HCT116 (cell line): ENCODE measurements around the gene GREB1L. TPM values are rescaled to one million over a fixed set of nuclear protein-coding genes. Genes with fewer than 3 reads are reported as not detected.

Source experiments
- ATAC-seq: fragments of 200-7000 bp; cut with Tn5 transposase; 2 replicates; pipeline ENCODE4 v1.9.1; 2020; ENCODE audit warnings: mild to moderate bottlenecking, moderate library complexity
- BruUV-seq: library from RNA; stranded (reverse); fragments of 400-500 nt; replicated peaks from 2 replicates; lab custom pipeline; 2021; lab: Mats Ljungman, UMichigan
- CTCF ChIA-PET: fragments of 300-600 bp; sonication (Branson Sonifier 250); formaldehyde crosslinking; loops from one replicate; lab custom pipeline; 2021; ENCODE audit warnings: antibody characterized with exemption; lab: Charles Lee
- POLR2A ChIA-PET: fragments of 300-600, 350-600 bp; sonication (Branson Sonifier 250); formaldehyde crosslinking; loops from one replicate; lab custom pipeline; 2021; ENCODE audit warnings: antibody characterized with exemption; lab: Charles Lee
- RAD21 ChIA-PET, 2 experiments: fragments of 300-600 bp; sonication (Branson Sonifier 250); formaldehyde crosslinking; loops; one replicate each; lab custom pipeline; 2023; ENCODE audit warnings: low total read pairs in 2 of 2; ENCODE audit not compliant: uncharacterized antibody in 2 of 2, unreplicated experiment in 2 of 2, low non-redundant PET in 1 of 2; lab: Charles Lee
- DNase-seq: peaks from one replicate; pipeline ENCODE4 v3.0.0-alpha.2; 2010; ENCODE audit warnings: low read depth, low spot score
- H2AFZ ChIP-seq: fragments of 200-600 bp; shearing (Covaris generic), sonication (generic); 2 replicates; pipeline ENCODE4 v1.6.1; 2017; ENCODE audit warnings: low read depth, mixed run types, mixed read lengths, antibody characterized with exemption, low read length; ENCODE audit not compliant: poor library complexity, severe bottlenecking
- H3K27ac ChIP-seq: 2 replicates; pipeline ENCODE4 v1.5.1; 2012; ENCODE audit warnings: low read depth, low read length
- H3K27me3 ChIP-seq: fragments of 200-600 bp; sonication (generic); 2 replicates; pipeline ENCODE4 v1.6.1; 2016; ENCODE audit warnings: mixed run types, low read length, mixed read lengths; ENCODE audit not compliant: insufficient read depth
- H3K36me3 ChIP-seq, 2 experiments: fragments of 200-500 bp in 1 of 2; fragments of 200-600 bp in 1 of 2; sonication (Bioruptor generic) in 1 of 2; sonication (generic) in 1 of 2; 2 replicates each; pipeline versions ENCODE4 v1.5.1 to v1.6.1; 2014 to 2016; ENCODE audit warnings: low read length in 2 of 2, inconsistent platforms in 1 of 2, mixed read lengths in 1 of 2, mixed run types in 1 of 2; ENCODE audit not compliant: insufficient read depth in 2 of 2, control insufficient read depth in 1 of 2
- H3K4me1 ChIP-seq, 2 experiments: fragments of 200-600 bp in 1 of 2; sonication (generic) in 1 of 2; 2 replicates each; pipeline versions ENCODE4 v1.5.1 to v1.6.1; 2012 to 2017; ENCODE audit warnings: low read length in 2 of 2, inconsistent platforms in 1 of 2, mild to moderate bottlenecking in 1 of 2, mixed read lengths in 1 of 2, mixed run types in 1 of 2, moderate library complexity in 1 of 2; ENCODE audit not compliant: insufficient read depth in 2 of 2, control insufficient read depth in 1 of 2
- H3K4me2 ChIP-seq: fragments of 200-600 bp; sonication (generic); 2 replicates; pipeline ENCODE4 v1.6.1; 2017; ENCODE audit warnings: mixed run types, low read length, mixed read lengths
- H3K4me3 ChIP-seq, 2 experiments: fragments of 200-600 bp in 1 of 2; sonication (generic) in 1 of 2; replicated peaks in 1 of 2; 2 replicates each; pipeline ENCODE4 v1.5.1; 2011 to 2016; ENCODE audit warnings: low read length in 2 of 2, control low read depth in 1 of 2, low read depth in 1 of 2, mild to moderate bottlenecking in 1 of 2, mixed read lengths in 1 of 2, mixed run types in 1 of 2
- H3K79me2 ChIP-seq: fragments of 200-600 bp; sonication (generic); 2 replicates; pipeline ENCODE4 v1.6.1; 2017; ENCODE audit warnings: mild to moderate bottlenecking, mixed run types, low read length, moderate library complexity, mixed read lengths; ENCODE audit not compliant: insufficient read depth
- H3K9ac ChIP-seq: fragments of 200-600 bp; sonication (generic); 2 replicates; pipeline ENCODE4 v1.6.1; 2016; ENCODE audit warnings: low read length, mixed read lengths
- H3K9me2 ChIP-seq: fragments of 200-600 bp; sonication (generic), shearing (Covaris generic); 2 replicates; pipeline ENCODE4 v1.6.1; 2017; ENCODE audit warnings: mixed run types, mild to moderate bottlenecking, moderate library complexity; ENCODE audit not compliant: insufficient read depth
- H3K9me3 ChIP-seq, 2 experiments: fragments of 200-500 bp in 1 of 2; fragments of 200-600 bp in 1 of 2; sonication (Bioruptor generic) in 1 of 2; sonication (generic) in 1 of 2; 2 replicates each; pipeline ENCODE4 v1.6.1; 2014 to 2017; ENCODE audit warnings: low read length in 2 of 2, mixed read lengths in 2 of 2, inconsistent platforms in 1 of 2, low read depth in 1 of 2, mild to moderate bottlenecking in 1 of 2, mixed run types in 1 of 2, moderate library complexity in 1 of 2; ENCODE audit not compliant: control insufficient read depth in 1 of 2, insufficient read depth in 1 of 2
- H4K20me1 ChIP-seq: fragments of 200-600 bp; sonication (generic), shearing (Covaris generic); 2 replicates; pipeline ENCODE4 v1.6.1; 2017; ENCODE audit warnings: mixed run types, mild to moderate bottlenecking, moderate library complexity; ENCODE audit not compliant: insufficient read depth
- CBX3 ChIP-seq: IDR thresholded peaks from 2 replicates; pipeline ENCODE4 v1.6.1; 2012; ENCODE audit warnings: low read depth
- CEBPB ChIP-seq: IDR thresholded peaks from 2 replicates; pipeline ENCODE4 v1.6.1; 2012; ENCODE audit warnings: low read depth
- EGR1 ChIP-seq: IDR thresholded peaks from 2 replicates; pipeline ENCODE4 v1.6.1; 2012; ENCODE audit warnings: low read depth
- EZH2 ChIP-seq: fragments of 200-600 bp; sonication (generic); IDR thresholded peaks from 2 replicates; pipeline ENCODE4 v1.6.1; 2017; ENCODE audit warnings: antibody characterized with exemption, mixed run types
- EZH2phosphoT487 ChIP-seq: fragments of 200-600 bp; IDR thresholded peaks from 2 replicates; pipeline ENCODE4 v1.6.1; 2018; ENCODE audit warnings: antibody characterized with exemption, borderline replicate concordance
- FOSL1 ChIP-seq: IDR thresholded peaks from 2 replicates; pipeline ENCODE4 v1.6.1; 2012; ENCODE audit warnings: low read depth
- JUND ChIP-seq: IDR thresholded peaks from 2 replicates; pipeline ENCODE4 v1.6.1; 2012
- RAD21 ChIP-seq: IDR thresholded peaks from 2 replicates; pipeline ENCODE4 v1.6.1; 2012; ENCODE audit warnings: low read depth, mild to moderate bottlenecking
- SP1 ChIP-seq: IDR thresholded peaks from 2 replicates; pipeline ENCODE4 v1.6.1; 2012; ENCODE audit warnings: low read depth
- SRF ChIP-seq: IDR thresholded peaks from 2 replicates; pipeline ENCODE4 v1.6.1; 2012; ENCODE audit warnings: low read depth
- TCF7L2 ChIP-seq: IDR thresholded peaks from 2 replicates; pipeline ENCODE4 v1.7.0; 2011; ENCODE audit warnings: borderline replicate concordance, inconsistent platforms; ENCODE audit not compliant: insufficient read depth, insufficient read length; ENCODE audit errors: extremely low read depth
- YY1 ChIP-seq: IDR thresholded peaks from 2 replicates; pipeline ENCODE4 v1.6.1; 2011; ENCODE audit warnings: low read length, low read depth, moderate library complexity, mild to moderate bottlenecking; ENCODE audit not compliant: insufficient replicate concordance; ENCODE audit errors: extremely low read depth
- ZFX ChIP-seq: fragments of 450-650 bp; IDR thresholded peaks from 2 replicates; pipeline ENCODE4 v1.6.1; 2017
- ZNF274 ChIP-seq: fragments of 200-500 bp; sonication (Bioruptor generic); IDR thresholded peaks from 2 replicates; pipeline ENCODE4 v1.6.1; 2014; ENCODE audit warnings: mild to moderate bottlenecking, low read depth, low read length, inconsistent platforms
- intact Hi-C: fragments of 100-400 bp; cut with micrococcal nuclease; formaldehyde crosslinking; loops from 2 replicates; pipeline ENCODE4 v1.10.0; 2022
- total RNA-seq: library from RNA; stranded (reverse); gene quantifications from one replicate; pipeline ENCODE4 v1.2.1, GENCODE V29; 2021; ENCODE audit not compliant: unreplicated experiment
- TF ChIP-seq, protein P1 (sequence below): IDR thresholded peaks from 2 replicates; pipeline ENCODE4 v1.6.1; 2012
- TF ChIP-seq, protein P2 (sequence below): IDR thresholded peaks from 2 replicates; pipeline ENCODE4 v1.6.1; 2012; ENCODE audit warnings: low read depth
- TF ChIP-seq, protein P3 (sequence below): IDR thresholded peaks from 2 replicates; pipeline ENCODE4 v1.6.1; 2012
- TF ChIP-seq, protein P4 (sequence below): IDR thresholded peaks from 2 replicates; pipeline ENCODE4 v1.6.1; 2011; ENCODE audit warnings: mild to moderate bottlenecking, low read length, moderate library complexity; ENCODE audit not compliant: insufficient replicate concordance; ENCODE audit errors: extremely low read depth
- TF ChIP-seq, protein P5 (sequence below), 3 experiments: fragments of 200-600 bp in 1 of 3; sonication (generic) in 1 of 3; IDR thresholded peaks in 2 of 3; conservative IDR thresholded peaks in 1 of 3; 2 replicates each; pipeline ENCODE4 v1.5.1; 2012 to 2017; ENCODE audit warnings: low read depth in 2 of 3, low read length in 2 of 3, antibody characterized with exemption in 1 of 3, borderline replicate concordance in 1 of 3, control low read depth in 1 of 3, mild to moderate bottlenecking in 1 of 3, mixed read lengths in 1 of 3, mixed run types in 1 of 3, moderate library complexity in 1 of 3; ENCODE audit not compliant: insufficient read depth in 1 of 3

GREB1L gene
- total RNA-seq, 1 experiment from 2014 or later = 12.2 TPM

DNA sequence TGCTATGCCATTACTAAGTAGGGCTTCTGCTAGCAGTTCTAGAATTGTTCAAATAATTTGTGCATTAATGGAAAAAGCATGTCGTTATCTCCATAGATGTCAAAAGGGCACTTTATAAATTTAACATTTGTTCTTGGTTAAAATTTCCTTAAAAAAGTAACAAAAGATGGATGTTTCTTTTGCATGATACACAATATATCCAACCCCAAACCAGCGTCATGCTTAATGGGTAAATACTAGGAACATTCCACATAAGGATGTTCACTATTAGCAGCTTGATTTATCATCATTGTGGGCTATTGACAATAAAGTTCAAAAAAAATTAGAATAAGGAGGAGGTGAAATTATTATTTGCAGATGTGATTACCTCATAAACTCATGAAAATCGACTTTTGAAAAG is 79.7 kb downstream of the GREB1L start:
- peaks cover 4 to 11% of the 10 kb centered on the region in 2 experiments; a peak in 3 of 4 replicates for H3K4me1 ChIP-seq
- intact Hi-C loops = no loop called here
- no peak overlapping the region for H3K4me2 ChIP-seq
- BruUV-seq = no TSS peak
- ChIA-PET POLR2A (no interaction called here), CTCF (no interaction called here), RAD21 (no interaction called here)
- H3K27me3 ChIP-seq = no peaks in the 10 kb centered on the region
- H3K79me2 ChIP-seq = no peaks in the 10 kb centered on the region; the same call in 1 of the 2 replicates
- H3K9me2 ChIP-seq = no peaks in the 10 kb centered on the region
- no peaks in the 10 kb centered on the region for H3K9me3 ChIP-seq
- DNase-seq (no peak), ATAC-seq (no peak)
- no peaks in the 10 kb centered on the region for H3K36me3 ChIP-seq
- H3K4me3 ChIP-seq = no peak overlapping the region
- TF ChIP-seq, protein P1, sequence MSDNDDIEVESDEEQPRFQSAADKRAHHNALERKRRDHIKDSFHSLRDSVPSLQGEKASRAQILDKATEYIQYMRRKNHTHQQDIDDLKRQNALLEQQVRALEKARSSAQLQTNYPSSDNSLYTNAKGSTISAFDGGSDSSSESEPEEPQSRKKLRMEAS = no peak
- TF ChIP-seq ZNF274 (no peak), SRF (no peak), CEBPB (no peak), YY1 (no peak), CBX3 (no peak), EZH2phosphoT487 (no peak), EGR1 (no peak), RAD21 (no peak), FOSL1 (no peak), ZFX (no peak), JUND (no peak), EZH2 (no peak), SP1 (no peak), TCF7L2 (no peak)
- TF ChIP-seq, protein P2, sequence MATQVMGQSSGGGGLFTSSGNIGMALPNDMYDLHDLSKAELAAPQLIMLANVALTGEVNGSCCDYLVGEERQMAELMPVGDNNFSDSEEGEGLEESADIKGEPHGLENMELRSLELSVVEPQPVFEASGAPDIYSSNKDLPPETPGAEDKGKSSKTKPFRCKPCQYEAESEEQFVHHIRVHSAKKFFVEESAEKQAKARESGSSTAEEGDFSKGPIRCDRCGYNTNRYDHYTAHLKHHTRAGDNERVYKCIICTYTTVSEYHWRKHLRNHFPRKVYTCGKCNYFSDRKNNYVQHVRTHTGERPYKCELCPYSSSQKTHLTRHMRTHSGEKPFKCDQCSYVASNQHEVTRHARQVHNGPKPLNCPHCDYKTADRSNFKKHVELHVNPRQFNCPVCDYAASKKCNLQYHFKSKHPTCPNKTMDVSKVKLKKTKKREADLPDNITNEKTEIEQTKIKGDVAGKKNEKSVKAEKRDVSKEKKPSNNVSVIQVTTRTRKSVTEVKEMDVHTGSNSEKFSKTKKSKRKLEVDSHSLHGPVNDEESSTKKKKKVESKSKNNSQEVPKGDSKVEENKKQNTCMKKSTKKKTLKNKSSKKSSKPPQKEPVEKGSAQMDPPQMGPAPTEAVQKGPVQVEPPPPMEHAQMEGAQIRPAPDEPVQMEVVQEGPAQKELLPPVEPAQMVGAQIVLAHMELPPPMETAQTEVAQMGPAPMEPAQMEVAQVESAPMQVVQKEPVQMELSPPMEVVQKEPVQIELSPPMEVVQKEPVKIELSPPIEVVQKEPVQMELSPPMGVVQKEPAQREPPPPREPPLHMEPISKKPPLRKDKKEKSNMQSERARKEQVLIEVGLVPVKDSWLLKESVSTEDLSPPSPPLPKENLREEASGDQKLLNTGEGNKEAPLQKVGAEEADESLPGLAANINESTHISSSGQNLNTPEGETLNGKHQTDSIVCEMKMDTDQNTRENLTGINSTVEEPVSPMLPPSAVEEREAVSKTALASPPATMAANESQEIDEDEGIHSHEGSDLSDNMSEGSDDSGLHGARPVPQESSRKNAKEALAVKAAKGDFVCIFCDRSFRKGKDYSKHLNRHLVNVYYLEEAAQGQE = no peak
- TF ChIP-seq, protein P3, sequence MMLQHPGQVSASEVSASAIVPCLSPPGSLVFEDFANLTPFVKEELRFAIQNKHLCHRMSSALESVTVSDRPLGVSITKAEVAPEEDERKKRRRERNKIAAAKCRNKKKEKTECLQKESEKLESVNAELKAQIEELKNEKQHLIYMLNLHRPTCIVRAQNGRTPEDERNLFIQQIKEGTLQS = no peak
- TF ChIP-seq, protein P4, sequence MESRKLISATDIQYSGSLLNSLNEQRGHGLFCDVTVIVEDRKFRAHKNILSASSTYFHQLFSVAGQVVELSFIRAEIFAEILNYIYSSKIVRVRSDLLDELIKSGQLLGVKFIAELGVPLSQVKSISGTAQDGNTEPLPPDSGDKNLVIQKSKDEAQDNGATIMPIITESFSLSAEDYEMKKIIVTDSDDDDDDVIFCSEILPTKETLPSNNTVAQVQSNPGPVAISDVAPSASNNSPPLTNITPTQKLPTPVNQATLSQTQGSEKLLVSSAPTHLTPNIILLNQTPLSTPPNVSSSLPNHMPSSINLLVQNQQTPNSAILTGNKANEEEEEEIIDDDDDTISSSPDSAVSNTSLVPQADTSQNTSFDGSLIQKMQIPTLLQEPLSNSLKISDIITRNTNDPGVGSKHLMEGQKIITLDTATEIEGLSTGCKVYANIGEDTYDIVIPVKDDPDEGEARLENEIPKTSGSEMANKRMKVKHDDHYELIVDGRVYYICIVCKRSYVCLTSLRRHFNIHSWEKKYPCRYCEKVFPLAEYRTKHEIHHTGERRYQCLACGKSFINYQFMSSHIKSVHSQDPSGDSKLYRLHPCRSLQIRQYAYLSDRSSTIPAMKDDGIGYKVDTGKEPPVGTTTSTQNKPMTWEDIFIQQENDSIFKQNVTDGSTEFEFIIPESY = no peak
- TF ChIP-seq, protein P5, sequence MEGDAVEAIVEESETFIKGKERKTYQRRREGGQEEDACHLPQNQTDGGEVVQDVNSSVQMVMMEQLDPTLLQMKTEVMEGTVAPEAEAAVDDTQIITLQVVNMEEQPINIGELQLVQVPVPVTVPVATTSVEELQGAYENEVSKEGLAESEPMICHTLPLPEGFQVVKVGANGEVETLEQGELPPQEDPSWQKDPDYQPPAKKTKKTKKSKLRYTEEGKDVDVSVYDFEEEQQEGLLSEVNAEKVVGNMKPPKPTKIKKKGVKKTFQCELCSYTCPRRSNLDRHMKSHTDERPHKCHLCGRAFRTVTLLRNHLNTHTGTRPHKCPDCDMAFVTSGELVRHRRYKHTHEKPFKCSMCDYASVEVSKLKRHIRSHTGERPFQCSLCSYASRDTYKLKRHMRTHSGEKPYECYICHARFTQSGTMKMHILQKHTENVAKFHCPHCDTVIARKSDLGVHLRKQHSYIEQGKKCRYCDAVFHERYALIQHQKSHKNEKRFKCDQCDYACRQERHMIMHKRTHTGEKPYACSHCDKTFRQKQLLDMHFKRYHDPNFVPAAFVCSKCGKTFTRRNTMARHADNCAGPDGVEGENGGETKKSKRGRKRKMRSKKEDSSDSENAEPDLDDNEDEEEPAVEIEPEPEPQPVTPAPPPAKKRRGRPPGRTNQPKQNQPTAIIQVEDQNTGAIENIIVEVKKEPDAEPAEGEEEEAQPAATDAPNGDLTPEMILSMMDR (IDR thresholded peaks at IDR 0.05 in 2 of 3, conservative IDR thresholded peaks at IDR 0.05 in 1 of 3; ENCODE audit: borderline replicate concordance in 1 of 3, insufficient read depth in 1 of 3, low read depth in 2 of 3, low read length in 2 of 3) = no peak
- no peak overlapping the region for H3K9ac ChIP-seq
- no peaks in the 10 kb centered on the region for H4K20me1 ChIP-seq
- no peak overlapping the region for H2AFZ ChIP-seq
- H3K27ac ChIP-seq = no peak overlapping the region
